Activated T-helper 1 cell treated with anti-CD3 and anti-CD28 coated beads, Interleukin-12 subunit alpha, Interleukin-12 subunit beta, Interleukin-2, Interleukin-4 antibody, amounts not matched to agents 30 ng/mL and 10 ng/mL and 1 ng/mL, durations not matched to agents 14 hours and 24 hours and 36 hours (primary cell): ENCODE data around the gene LINS1. TPM values are rescaled to one million over a fixed set of nuclear protein-coding genes. Genes with fewer than 3 reads are reported as not detected.
A peak's percentile ranks its signal among the peaks of the same experiment; 100 is the strongest.

ENCODE experiments used
- DNase-seq: peaks from one replicate; pipeline ENCODE4 v3.0.0; 2021; ENCODE audit warnings: low spot score
- H3K27ac Mint-ChIP-seq: one replicate; pipeline ENCODE4 v1.8.0; 2021; ENCODE audit warnings: mild to moderate bottlenecking, mixed read lengths
- H3K27me3 Mint-ChIP-seq: one replicate; pipeline ENCODE4 v1.8.0; 2022; ENCODE audit warnings: mild to moderate bottlenecking, moderate library complexity, mixed read lengths; ENCODE audit not compliant: insufficient read depth
- H3K36me3 Mint-ChIP-seq: one replicate; pipeline ENCODE4 v1.8.0; 2021; ENCODE audit warnings: low read depth, mixed read lengths
- H3K4me1 Mint-ChIP-seq: one replicate; pipeline ENCODE4 v1.8.0; 2021; ENCODE audit warnings: low read depth, mixed read lengths
- H3K4me3 Mint-ChIP-seq: one replicate; pipeline ENCODE4 v1.8.0; 2021; ENCODE audit warnings: mild to moderate bottlenecking, moderate library complexity, mixed read lengths
- H3K9me3 Mint-ChIP-seq: one replicate; pipeline ENCODE4 v1.8.0; 2021; ENCODE audit warnings: mixed read lengths
- intact Hi-C: fragments of 100-400 bp; cut with micrococcal nuclease; formaldehyde crosslinking; loops from one replicate; pipeline ENCODE4 v1.15.1; 2024
- total RNA-seq: library from RNA; stranded (reverse); gene quantifications from 2 replicates; pipeline ENCODE4 v1.2.3, GENCODE V29; 2022

Gene LINS1
- total RNA-seq, 1 donor from 2014 or later, result 64.1 TPM

GRCh38 chr15:100570735-100571313 lies 31.2 kb downstream of the LINS1 start:
- Mint-ChIP-seq H3K4me3 (peak overlapping the region; percentile 74), H3K36me3 (peaks cover 50% of the 10 kb centered on the region), H3K27ac (peak overlapping the region; percentile 81), H3K27me3 (no peaks in the 10 kb centered on the region), H3K4me1 (peaks cover 57% of the 10 kb centered on the region), H3K9me3 (no peaks in the 10 kb centered on the region)
- intact Hi-C loops, result no loop called here
- no peak for DNase-seq

- intact Hi-C loops, result no loop called here
- H3K4me1 Mint-ChIP-seq, result peaks cover 52% of the 10 kb centered on the region
These were observed 31.7 kb downstream of the LINS1 start for GRCh38 chr15:100570275-100570674.

GRCh38 chr15:100569391-100569790 lies 32.6 kb downstream of the LINS1 start:
- peak overlapping the region; percentile 67 for H3K27ac Mint-ChIP-seq
- H3K27me3 Mint-ChIP-seq, result no peaks in the 10 kb centered on the region
- H3K9me3 Mint-ChIP-seq, result no peaks in the 10 kb centered on the region
- intact Hi-C loops, result no loop called here
- H3K4me3 Mint-ChIP-seq, result no peak overlapping the region
- H3K36me3 Mint-ChIP-seq, result peaks cover 48% of the 10 kb centered on the region
- H3K4me1 Mint-ChIP-seq, result peaks cover 44% of the 10 kb centered on the region
- no peak for DNase-seq

More at GRCh38 chr15:100570275-100570674, 31.7 kb downstream of the LINS1 start:
- Mint-ChIP-seq H3K36me3 (peaks cover 48% of the 10 kb centered on the region), H3K27ac (peak overlapping the region; percentile 81), H3K4me3 (peak overlapping the region; percentile 74), H3K9me3 (no peaks in the 10 kb centered on the region), H3K27me3 (no peaks in the 10 kb centered on the region)
- no peak for DNase-seq

- no peak for DNase-seq
- no peaks in the 10 kb centered on the region for H3K9me3 Mint-ChIP-seq
- no peak overlapping the region for H3K4me3 Mint-ChIP-seq
- intact Hi-C loops, result no loop called here
- H3K4me1 Mint-ChIP-seq, result peaks cover 36% of the 10 kb centered on the region
- H3K36me3 Mint-ChIP-seq, result peaks cover 55% of the 10 kb centered on the region
- H3K27ac Mint-ChIP-seq, result no peak overlapping the region
- no peaks in the 10 kb centered on the region for H3K27me3 Mint-ChIP-seq
These were observed 34.9 kb downstream of the LINS1 start for GRCh38 chr15:100566850-100567628.

DNA sequence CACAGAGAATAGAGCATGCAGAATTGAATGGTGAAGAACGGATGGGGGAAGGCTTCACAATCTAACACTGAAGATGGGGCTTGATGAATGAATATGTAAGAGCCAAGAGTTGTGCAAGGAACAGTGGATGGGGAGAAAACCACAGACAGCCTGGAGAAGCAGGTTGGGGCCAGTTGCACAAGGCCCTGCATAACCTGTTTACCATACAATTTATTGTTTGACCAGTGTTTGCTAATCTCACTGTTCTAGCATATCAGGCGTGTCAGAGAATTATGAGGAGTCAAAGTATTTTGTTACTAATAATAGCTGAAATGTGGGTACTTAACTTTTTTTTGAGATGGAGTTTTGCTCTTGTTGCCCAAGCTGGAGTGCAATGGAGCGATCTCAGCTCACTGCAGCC lies 36.4 kb downstream of the LINS1 start:
- H3K4me3 Mint-ChIP-seq, result no peak overlapping the region
- H3K4me1 Mint-ChIP-seq, result peaks cover 22% of the 10 kb centered on the region
- no peak overlapping the region for H3K27ac Mint-ChIP-seq
- intact Hi-C loops, result no loop called here
- H3K9me3 Mint-ChIP-seq, result no peaks in the 10 kb centered on the region
- H3K36me3 Mint-ChIP-seq, result peaks cover 51% of the 10 kb centered on the region
- H3K27me3 Mint-ChIP-seq, result no peaks in the 10 kb centered on the region
- DNase-seq, result no peak

- H3K4me3 Mint-ChIP-seq, result no peak overlapping the region
- DNase-seq, result no peak
- intact Hi-C loops, result no loop called here
- no peaks in the 10 kb centered on the region for H3K27me3 Mint-ChIP-seq
- no peak overlapping the region for H3K27ac Mint-ChIP-seq
- peaks cover 49% of the 10 kb centered on the region for H3K36me3 Mint-ChIP-seq
- peaks cover 7% of the 10 kb centered on the region for H3K4me1 Mint-ChIP-seq
- H3K9me3 Mint-ChIP-seq, result no peaks in the 10 kb centered on the region
These were observed 41.7 kb downstream of the LINS1 start for GRCh38 chr15:100560323-100560722.

DNA sequence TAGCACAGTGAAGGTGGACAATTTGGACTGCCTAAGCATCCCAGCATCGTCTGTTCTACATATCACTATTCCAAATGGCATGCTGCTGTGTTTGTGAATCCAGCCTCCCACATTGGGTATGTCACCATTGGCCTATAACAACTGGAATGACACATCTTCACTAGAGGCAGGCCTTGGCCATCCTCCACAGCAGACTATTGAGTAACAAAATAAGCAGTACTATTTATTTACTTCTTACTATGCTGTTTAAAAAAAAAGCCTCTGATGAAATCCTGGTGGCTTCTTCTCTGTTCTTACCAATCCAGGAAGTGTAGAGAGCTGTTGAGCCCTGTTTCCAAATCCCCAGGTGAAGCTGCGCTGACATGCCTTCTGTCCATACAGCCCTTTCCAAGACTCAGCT lies 42.7 kb downstream of the LINS1 start:
- intact Hi-C loops, result no loop called here
- peaks cover 49% of the 10 kb centered on the region for H3K36me3 Mint-ChIP-seq
- H3K27me3 Mint-ChIP-seq, result no peaks in the 10 kb centered on the region
- no peak for DNase-seq
- no peak overlapping the region for H3K27ac Mint-ChIP-seq
- H3K4me1 Mint-ChIP-seq, result peaks cover 7% of the 10 kb centered on the region
- H3K4me3 Mint-ChIP-seq, result no peak overlapping the region
- no peaks in the 10 kb centered on the region for H3K9me3 Mint-ChIP-seq

GRCh38 chr15:100558771-100559254 lies 43.2 kb downstream of the LINS1 start:
- no peak overlapping the region for H3K4me3 Mint-ChIP-seq
- H3K9me3 Mint-ChIP-seq, result no peaks in the 10 kb centered on the region
- peaks cover 7% of the 10 kb centered on the region for H3K4me1 Mint-ChIP-seq
- no peak overlapping the region for H3K27ac Mint-ChIP-seq
- no peaks in the 10 kb centered on the region for H3K27me3 Mint-ChIP-seq
- intact Hi-C loops, result no loop called here
- peaks cover 50% of the 10 kb centered on the region for H3K36me3 Mint-ChIP-seq
- no peak for DNase-seq

GRCh38 chr15:100553468-100553867 lies 48.5 kb downstream of the LINS1 start:
- H3K27me3 Mint-ChIP-seq, result no peaks in the 10 kb centered on the region
- no peak overlapping the region for H3K4me3 Mint-ChIP-seq
- H3K27ac Mint-ChIP-seq, result no peak overlapping the region
- intact Hi-C loops, result no loop called here
- no peaks in the 10 kb centered on the region for H3K4me1 Mint-ChIP-seq
- no peak for DNase-seq
- H3K36me3 Mint-ChIP-seq, result peaks cover 48% of the 10 kb centered on the region
- no peaks in the 10 kb centered on the region for H3K9me3 Mint-ChIP-seq

DNA sequence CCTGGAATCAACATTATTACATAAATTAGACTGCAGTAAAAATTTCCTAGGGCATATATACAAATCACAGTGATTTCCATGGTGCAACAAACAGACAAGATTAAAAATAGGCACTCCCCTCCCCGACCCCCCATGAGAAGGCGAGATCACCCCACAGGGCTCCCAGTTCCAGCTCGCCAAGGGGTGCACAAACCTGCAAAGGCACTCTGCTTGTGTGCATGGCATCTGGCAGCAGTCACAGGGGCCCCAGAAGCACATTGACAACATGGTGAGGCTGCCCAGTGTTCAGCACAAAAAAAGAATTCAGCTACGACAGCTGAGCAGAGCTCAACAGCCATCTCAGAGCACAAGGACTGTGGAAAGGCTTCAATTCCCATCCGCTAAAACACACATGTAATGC lies 54.0 kb downstream of the LINS1 start:
- intact Hi-C loops, result no loop called here
- H3K36me3 Mint-ChIP-seq, result peaks cover 16% of the 10 kb centered on the region
- H3K27ac Mint-ChIP-seq, result no peak overlapping the region
- no peaks in the 10 kb centered on the region for H3K27me3 Mint-ChIP-seq
- no peaks in the 10 kb centered on the region for H3K9me3 Mint-ChIP-seq
- DNase-seq, result no peak
- no peak overlapping the region for H3K4me3 Mint-ChIP-seq
- peaks cover 4% of the 10 kb centered on the region for H3K4me1 Mint-ChIP-seq

DNA sequence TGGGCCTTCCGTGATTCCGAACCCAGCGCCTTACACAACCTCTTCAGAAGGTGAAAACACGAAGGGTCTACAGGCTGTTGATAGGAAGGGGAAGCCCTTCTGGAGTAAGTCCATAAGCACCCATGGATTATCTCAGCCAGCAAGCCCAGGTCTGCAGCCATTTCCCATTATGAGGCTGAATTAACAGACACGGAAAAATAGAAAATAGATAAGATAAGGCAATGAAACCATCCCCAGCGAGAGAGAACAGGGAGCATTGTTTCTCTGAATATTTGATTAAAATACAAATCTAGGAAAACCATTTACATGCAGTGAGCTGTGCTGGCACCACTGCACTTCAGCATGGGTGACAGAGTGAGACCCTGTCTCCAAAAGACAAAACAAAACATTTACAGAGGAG lies 57.0 kb downstream of the LINS1 start:
- DNase-seq, result no peak
- H3K36me3 Mint-ChIP-seq, result no peaks in the 10 kb centered on the region
- H3K27me3 Mint-ChIP-seq, result no peaks in the 10 kb centered on the region
- peaks cover 4% of the 10 kb centered on the region for H3K4me1 Mint-ChIP-seq
- no peak overlapping the region for H3K4me3 Mint-ChIP-seq
- intact Hi-C loops, result no loop called here
- peaks cover 1% of the 10 kb centered on the region for H3K9me3 Mint-ChIP-seq
- H3K27ac Mint-ChIP-seq, result no peak overlapping the region

GRCh38 chr15:100544338-100544841 lies 57.6 kb downstream of the LINS1 start:
- no peak for DNase-seq
- H3K4me3 Mint-ChIP-seq, result no peak overlapping the region
- intact Hi-C loops, result no loop called here
- H3K27me3 Mint-ChIP-seq, result no peaks in the 10 kb centered on the region
- peaks cover 5% of the 10 kb centered on the region for H3K9me3 Mint-ChIP-seq
- H3K4me1 Mint-ChIP-seq, result peaks cover 4% of the 10 kb centered on the region
- no peaks in the 10 kb centered on the region for H3K36me3 Mint-ChIP-seq
- no peak overlapping the region for H3K27ac Mint-ChIP-seq

DNA sequence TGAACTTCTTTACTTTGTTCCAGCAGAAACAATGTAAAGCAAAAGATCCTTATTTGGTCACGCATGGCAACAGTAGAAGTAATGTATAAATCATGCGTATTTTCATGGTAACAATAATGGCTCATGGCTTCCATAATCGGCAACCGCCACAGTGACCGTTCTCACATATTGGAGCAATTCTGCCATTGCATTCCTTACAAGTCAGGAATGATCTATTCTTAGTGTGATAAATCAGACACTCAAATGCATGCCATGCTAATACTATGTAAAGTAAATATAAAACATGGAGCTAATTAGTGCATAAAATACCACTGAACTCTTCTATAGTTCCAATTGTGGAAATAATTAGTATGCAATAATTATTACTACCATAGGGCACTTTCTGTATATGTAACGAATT lies 59.7 kb downstream of the LINS1 start:
- intact Hi-C loops, result no loop called here
- no peak overlapping the region for H3K27ac Mint-ChIP-seq
- DNase-seq, result no peak
- H3K36me3 Mint-ChIP-seq, result peaks cover under 1% of the 10 kb centered on the region
- no peak overlapping the region for H3K4me3 Mint-ChIP-seq
- H3K27me3 Mint-ChIP-seq, result no peaks in the 10 kb centered on the region
- H3K9me3 Mint-ChIP-seq, result peaks cover 15% of the 10 kb centered on the region
- peaks cover 4% of the 10 kb centered on the region for H3K4me1 Mint-ChIP-seq
